Endothelial cell of umbilical vein (primary cell): ENCODE results near the gene AFF1. TPM values are rescaled to one million over a fixed set of nuclear protein-coding genes. Genes with fewer than 3 reads are reported as not detected.

Experiments
- BruUV-seq: library from RNA; stranded (reverse); fragments of 400-500 nt; replicated peaks from 2 replicates; lab custom pipeline; 2021; lab: Mats Ljungman, UMichigan
- CTCF ChIA-PET: fragments of 300-600, 350-600 bp; sonication (Branson Sonifier 250); formaldehyde crosslinking; loops from one replicate; lab custom pipeline; 2021; ENCODE audit warnings: antibody characterized with exemption, inconsistent platforms; lab: Charles Lee
- POLR2A ChIA-PET: fragments of 300-600, 350-600 bp; sonication (Branson Sonifier 250); formaldehyde crosslinking; loops from one replicate; lab custom pipeline; 2021; ENCODE audit warnings: antibody characterized with exemption, inconsistent platforms; lab: Charles Lee
- DNase-seq: peaks from one replicate; pipeline ENCODE4 v3.0.0-alpha.2; 2011; ENCODE audit warnings: low read depth, low spot score
- FAIRE-seq: peaks from 2 replicates; lab custom pipeline; 2011; peaks lifted over from hg19 to GRCh38; lab: Jason Lieb, UNC
- H2AFZ ChIP-seq: 2 replicates; pipeline ENCODE4 v1.6.0; 2012; ENCODE audit warnings: low read depth, low read length, control low read depth, inconsistent platforms
- H3K27ac ChIP-seq: 2 replicates; pipeline ENCODE4 v1.5.1; 2011; ENCODE audit warnings: low read depth, mild to moderate bottlenecking, control low read depth, low read length, moderate library complexity; ENCODE audit not compliant: insufficient read depth
- H3K27me3 ChIP-seq, 2 experiments: 2 replicates each; pipeline versions ENCODE4 v1.6.0 to v1.6.1; 2011; ENCODE audit warnings: low read length in 2 of 2, mixed read lengths in 1 of 2; ENCODE audit not compliant: control insufficient read depth in 2 of 2, insufficient read depth in 2 of 2
- H3K36me3 ChIP-seq, 2 experiments: 2 replicates in 1 of 2; 3 replicates in 1 of 2; pipeline ENCODE4 v1.5.1; 2011; ENCODE audit warnings: low read length in 2 of 2, mild to moderate bottlenecking in 1 of 2, moderate library complexity in 1 of 2; ENCODE audit not compliant: control insufficient read depth in 2 of 2, insufficient read depth in 2 of 2; ENCODE audit errors: extremely low read depth in 1 of 2
- H3K4me1 ChIP-seq: 3 replicates; pipeline ENCODE4 v1.5.1; 2011; ENCODE audit warnings: mild to moderate bottlenecking, low read length; ENCODE audit not compliant: control insufficient read depth, insufficient read depth; ENCODE audit errors: extremely low read depth
- H3K4me2 ChIP-seq: 2 replicates; pipeline ENCODE4 v1.6.1; 2011; ENCODE audit warnings: low read length, control low read depth, mixed read lengths; ENCODE audit not compliant: insufficient read depth
- H3K4me3 ChIP-seq, 3 experiments: fragments of 200-600 bp in 1 of 3; sonication (generic), shearing (Covaris generic) in 1 of 3; replicated peaks in 1 of 3; 2 replicates each; pipeline ENCODE4 v1.5.1; 2011 to 2016; ENCODE audit warnings: control low read depth in 3 of 3, low read length in 3 of 3, mild to moderate bottlenecking in 2 of 3, inconsistent platforms in 1 of 3, low read depth in 1 of 3, moderate library complexity in 1 of 3; ENCODE audit not compliant: insufficient read depth in 1 of 3
- H3K79me2 ChIP-seq: 2 replicates; pipeline ENCODE4 v1.6.0; 2012; ENCODE audit warnings: low read length, inconsistent platforms; ENCODE audit not compliant: control insufficient read depth, insufficient read depth
- H3K9ac ChIP-seq: replicated peaks from 2 replicates; pipeline ENCODE3; 2011; ENCODE audit warnings: low read length, control low read depth; ENCODE audit not compliant: insufficient read depth; ENCODE audit errors: extremely low read depth
- H3K9me1 ChIP-seq: replicated peaks from 3 replicates; pipeline ENCODE4 v1.6.0; 2011; ENCODE audit warnings: mild to moderate bottlenecking, low read length; ENCODE audit not compliant: control insufficient read depth, insufficient read depth; ENCODE audit errors: extremely low read depth
- H3K9me3 ChIP-seq: replicated peaks from 2 replicates; pipeline ENCODE4 v1.5.1; 2012; ENCODE audit warnings: low read length, inconsistent platforms; ENCODE audit not compliant: control insufficient read depth, insufficient read depth
- H4K20me1 ChIP-seq: replicated peaks from 2 replicates; pipeline ENCODE3; 2011; ENCODE audit warnings: mild to moderate bottlenecking, low read length; ENCODE audit not compliant: control insufficient read depth, insufficient read depth; ENCODE audit errors: extremely low read depth
- CTCF ChIP-seq, 2 donors: IDR thresholded peaks; 1 replicate in 1 of 2; 2 replicates in 1 of 2; pipeline ENCODE4 v1.5.1; 2011; ENCODE audit warnings: low read length in 2 of 2, mild to moderate bottlenecking in 2 of 2, moderate library complexity in 2 of 2, control low read depth in 1 of 2, inconsistent platforms in 1 of 2, low read depth in 1 of 2; ENCODE audit not compliant: insufficient read depth in 1 of 2; ENCODE audit errors: extremely low read depth in 1 of 2
- EZH2 ChIP-seq: IDR thresholded peaks from 2 replicates; pipeline ENCODE4 v1.6.1; 2012; ENCODE audit warnings: borderline replicate concordance, low read depth, mild to moderate bottlenecking, moderate library complexity, low read length, inconsistent platforms; ENCODE audit not compliant: severe bottlenecking
- FOS ChIP-seq: IDR thresholded peaks from 2 replicates; pipeline ENCODE4 v1.6.1; 2011; ENCODE audit warnings: mild to moderate bottlenecking, low read length, moderate library complexity, borderline replicate concordance; ENCODE audit not compliant: insufficient read depth
- GATA2 ChIP-seq: IDR thresholded peaks from 2 replicates; pipeline ENCODE4 v1.7.0; 2011; ENCODE audit warnings: low read depth, mild to moderate bottlenecking, moderate library complexity, mixed read lengths, low read length; ENCODE audit not compliant: insufficient read length, insufficient read depth
- JUN ChIP-seq: IDR thresholded peaks from 2 replicates; pipeline ENCODE4 v1.6.1; 2011; ENCODE audit warnings: borderline replicate concordance, low read depth; ENCODE audit not compliant: insufficient read length, insufficient read depth
- MAX ChIP-seq: IDR thresholded peaks from 2 replicates; pipeline ENCODE4 v1.6.1; 2011; ENCODE audit not compliant: insufficient read depth, insufficient read length
- MYC ChIP-seq: IDR thresholded peaks from one replicate; pipeline ENCODE4 v1.6.1; 2011; ENCODE audit warnings: mild to moderate bottlenecking, low read depth, low read length
- POLR2A ChIP-seq: IDR thresholded peaks from 2 replicates; pipeline ENCODE4 v1.6.1; 2012; ENCODE audit warnings: low read depth, mild to moderate bottlenecking, control low read depth, low read length
- POLR2AphosphoS5 ChIP-seq: IDR thresholded peaks from 2 replicates; pipeline ENCODE4 v1.6.1; 2012; ENCODE audit warnings: low read depth, mild to moderate bottlenecking, control low read depth, low read length, moderate library complexity; ENCODE audit not compliant: insufficient read depth
- dilution Hi-C: fragments of 300-500 bp; cut with MboI; formaldehyde crosslinking; loops from one replicate; pipeline ENCODE4 v1.15.0; 2019; ENCODE audit warnings: low sequenced_read_pairs; ENCODE audit not compliant: extremely low pct_ligation_motif_present
- intact Hi-C: fragments of 100-400 bp; cut with micrococcal nuclease; formaldehyde crosslinking; loops from one replicate; pipeline ENCODE4 v1.10.0; 2022
- polyA plus RNA-seq, 4 experiments: library from polyadenylated mRNA; depleted of rRNA in 3 of 4; stranded (reverse) in 3 of 4; unstranded in 1 of 4; fragments of >200 nt; gene quantifications; 2 replicates each; pipeline versions ENCODE4 v1.2.1 to v1.2.3, GENCODE V29; 2011 to 2012; ENCODE audit warnings: missing spikeins in 1 of 4
- total RNA-seq: library from RNA; stranded (reverse); gene quantifications from 2 replicates; pipeline ENCODE4 v1.2.3, GENCODE V29; 2021

Gene AFF1
- total and polyA plus RNA-seq, 2 donors (not counting 3 experiments of a cell fraction or from before 2014, with no cell fraction given) = 26.2 to 106 TPM

- DNase-seq (no peak), FAIRE-seq (no peak)
- Histone ChIP-seq H3K36me3 (no peaks in the 10 kb centered on the region), H3K27ac (no peak overlapping the region), H3K9ac (no peak overlapping the region), H2AFZ (no peak overlapping the region), H3K4me1 (peaks cover 41% of the 10 kb centered on the region), H3K4me3 (no peak overlapping the region), H3K79me2 (peaks cover 83% of the 10 kb centered on the region), H3K9me1 (peaks cover 3% of the 10 kb centered on the region), H3K9me3 (no peaks in the 10 kb centered on the region), H4K20me1 (no peaks in the 10 kb centered on the region), H3K27me3 (no peaks in the 10 kb centered on the region), H3K4me2 (peak overlapping the region; percentile 78)
- ChIA-PET CTCF (interaction anchor here (0.8 to 2.3 kb wide), 6 partner anchors 9 to 93 kb away, joined by 3 to 8 read pairs (median 4); no protein-coding TSS in a partner anchor), POLR2A (no interaction called here)
- intact Hi-C loops (no loop called here), dilution Hi-C loops (no loop called here)
- no peak for TF ChIP-seq MAX
- no peak for TF ChIP-seq EZH2
- no peak for TF ChIP-seq POLR2AphosphoS5
- no peak for TF ChIP-seq POLR2A
- no peak for TF ChIP-seq JUN
- TF ChIP-seq MYC = no peak
- TF ChIP-seq FOS = no peak
- no peak for TF ChIP-seq CTCF (IDR thresholded peaks at IDR 0.05; ENCODE audit: extremely low read depth in 1 of 2, insufficient read depth in 1 of 2, low read depth in 1 of 2, low read length in 2 of 2)
- TF ChIP-seq GATA2 = no peak
- no TSS peak for BruUV-seq
Observed at GRCh38 chr4:87015416-87015815, 80.6 kb downstream of the AFF1 start.
